Left renal cortex interstitium (tissue), 4 donors: ENCODE results near the gene CDC42BPA. TPM values are rescaled to one million over a fixed set of nuclear protein-coding genes. Genes with fewer than 3 reads are reported as not detected.

Experiments used
- polyA plus RNA-seq, 4 donors: library from polyadenylated mRNA; unstranded; fragments of 120-200 nt; gene quantifications; one replicate each; pipeline ENCODE4 v1.2.1, GENCODE V29; 2013; ENCODE audit not compliant: insufficient read length in 4 of 4

The CDC42BPA gene
- polyA plus RNA-seq, 4 donors = 36.2 to 41.0 (median 39.3) TPM

Other genes with a start within 250 kb of the CDC42BPA start
- gene ZNF678, start 245.1 kb upstream of the CDC42BPA start, polyA plus RNA-seq = 10 to 100 TPM; 14.2 to 15.8 (median 14.9) TPM